HS-27A (cell line): ENCODE measurements around the gene SLC39A12.

Experiments used
- DNase-seq: peaks from one replicate; pipeline ENCODE4 v3.0.0-alpha.2; 2012; ENCODE audit warnings: low read depth, missing footprints

Gene SLC39A12

DNA sequence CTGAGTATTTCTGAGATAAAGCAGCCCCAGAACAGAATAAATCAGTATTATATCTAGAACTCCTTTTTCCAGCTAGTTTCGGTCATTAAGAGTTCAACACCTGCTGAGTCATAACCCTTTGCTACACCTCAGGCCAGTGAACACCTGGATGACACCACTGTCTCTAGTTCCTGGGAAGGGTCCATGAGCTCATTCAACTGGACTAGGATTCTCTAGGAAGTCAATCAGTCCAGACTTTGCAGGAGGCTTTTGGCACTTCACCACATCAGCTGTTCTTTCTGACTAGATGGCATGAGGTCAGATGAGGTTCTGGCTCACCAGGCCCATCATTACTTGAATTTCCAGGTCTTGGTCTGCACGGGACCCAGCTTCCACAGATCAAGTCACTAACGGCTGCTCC, 11.7 kb downstream of the SLC39A12 start:
- DNase-seq: no peak

DNA sequence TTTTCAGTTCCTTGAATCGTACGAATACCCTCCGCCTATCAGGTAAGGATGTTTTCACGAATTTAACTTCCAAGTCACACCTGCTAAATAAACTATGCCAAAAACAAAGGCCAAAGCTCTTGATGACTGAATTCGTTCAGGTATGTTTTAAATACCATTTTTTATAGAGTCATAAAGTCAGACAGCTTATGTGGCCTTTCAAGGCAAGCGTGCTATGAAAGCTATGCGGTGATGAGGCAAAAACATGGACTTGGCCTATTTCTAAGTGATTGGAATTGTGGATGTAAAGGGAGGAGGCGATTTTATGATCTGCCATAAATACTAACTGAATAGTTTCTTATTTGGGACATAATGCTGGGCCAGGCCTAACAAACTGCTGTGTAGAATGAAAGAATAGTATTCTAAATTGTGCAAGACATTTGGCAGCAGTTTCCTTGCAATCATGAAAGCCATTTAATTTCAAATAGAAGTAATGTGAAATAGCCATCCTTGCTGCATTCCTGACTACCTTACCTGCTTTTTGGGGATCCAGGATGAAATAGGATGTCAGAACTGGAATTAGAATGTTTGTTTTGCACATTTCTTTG, 14.0 kb downstream of the SLC39A12 start:
- DNase-seq: no peak

DNA sequence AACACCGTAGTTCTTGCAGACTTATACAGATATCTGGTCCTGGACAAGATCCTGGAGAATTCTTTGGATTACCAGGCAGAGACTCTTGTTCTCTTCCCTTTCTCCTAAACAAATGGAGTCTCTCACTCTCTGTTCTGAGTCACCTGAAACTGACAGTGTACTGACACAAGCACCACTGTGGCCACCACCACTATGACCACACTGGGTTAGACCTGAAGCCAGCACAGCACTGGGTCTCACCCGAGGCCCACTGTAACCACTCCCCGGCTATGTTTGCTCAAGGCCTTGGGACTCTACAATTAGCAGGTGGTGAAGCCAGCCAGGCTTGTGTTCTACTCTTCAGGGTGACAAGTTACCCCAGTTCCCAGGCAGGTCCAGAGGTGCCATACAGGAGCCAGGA, 22.8 kb downstream of the SLC39A12 start:
- DNase-seq: no peak

DNA sequence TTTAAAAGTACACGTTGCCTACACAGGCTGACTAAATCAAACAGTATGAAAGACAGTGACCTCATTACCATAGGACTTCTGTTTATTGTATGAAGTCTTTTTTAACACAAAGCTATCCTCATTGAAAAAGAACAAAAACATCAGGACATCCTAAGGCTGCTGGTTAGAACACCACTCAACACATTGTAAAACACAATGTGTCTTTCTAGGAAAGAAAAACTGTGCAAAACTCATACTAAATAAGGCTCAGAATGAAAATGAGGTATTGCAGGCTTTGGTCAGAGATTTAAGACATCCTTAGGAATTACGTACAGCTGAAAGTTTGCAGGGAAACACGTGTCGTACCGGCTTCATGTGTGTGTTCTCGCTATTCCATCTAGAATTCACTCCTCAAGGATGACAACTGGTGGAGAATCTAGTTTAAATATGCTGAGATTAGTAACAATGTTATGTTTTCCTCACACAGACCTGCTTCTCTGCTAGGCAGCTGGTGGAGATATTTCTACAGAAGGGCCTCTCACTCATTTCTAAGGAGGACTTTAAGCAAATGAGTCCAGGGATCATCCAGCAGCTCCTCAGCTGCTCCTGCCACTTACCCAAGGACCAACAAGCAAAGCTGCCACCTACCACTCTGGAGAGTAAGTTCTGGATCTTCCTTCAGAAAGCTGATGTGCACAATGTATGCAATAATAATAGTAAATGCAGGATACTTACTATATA, 29.3 kb downstream of the SLC39A12 start:
- DNase-seq: no peak

DNA sequence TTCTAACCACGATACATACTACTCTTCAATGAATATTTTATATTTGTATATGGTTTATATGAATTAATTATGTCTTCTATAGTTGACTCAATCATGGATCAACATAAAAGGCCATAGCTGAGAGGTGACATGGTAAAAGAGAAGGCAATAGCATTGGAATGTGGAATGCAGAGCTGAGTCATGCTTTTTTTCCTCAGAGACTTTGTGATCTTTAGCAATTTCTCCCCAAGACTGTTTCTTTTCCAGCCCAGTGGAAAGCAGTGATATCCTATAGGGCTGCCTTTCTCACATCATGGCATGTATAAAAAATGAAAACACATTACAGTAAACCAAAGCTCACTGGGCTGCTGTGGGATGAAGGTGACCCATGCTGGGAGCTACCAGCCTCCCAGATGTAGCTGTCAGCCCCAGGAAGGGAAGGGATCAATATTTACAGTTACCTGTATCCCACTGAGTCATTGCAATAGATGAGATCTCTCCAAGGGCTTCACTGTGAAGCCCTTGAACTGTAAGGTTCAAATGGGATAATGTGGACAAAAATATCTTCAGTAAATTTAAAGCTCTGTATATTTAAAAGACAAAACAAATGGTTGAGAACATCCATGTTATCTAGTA, 30.2 kb downstream of the SLC39A12 start:
- DNase-seq: peak; percentile 64

DNA sequence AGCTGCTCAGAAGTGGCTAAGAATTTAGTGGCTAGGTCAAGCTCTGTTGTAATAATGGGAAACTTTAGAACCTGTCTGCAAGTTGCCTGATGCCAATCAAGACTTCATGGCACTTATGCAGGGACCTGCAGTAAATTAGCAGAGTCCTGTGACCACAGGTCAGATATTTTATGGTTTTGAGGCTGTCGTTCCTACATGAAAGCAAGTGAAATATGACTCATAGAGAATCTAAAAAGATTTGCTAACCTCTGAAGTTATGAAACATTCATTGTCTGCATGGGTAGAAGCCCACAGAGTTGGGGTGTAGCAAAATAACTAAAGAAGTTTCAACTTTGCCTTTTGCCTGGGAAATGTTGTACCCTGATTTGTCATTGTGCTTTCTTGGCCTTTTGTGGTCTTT, 32.3 kb downstream of the SLC39A12 start:
- DNase-seq: no peak

DNA sequence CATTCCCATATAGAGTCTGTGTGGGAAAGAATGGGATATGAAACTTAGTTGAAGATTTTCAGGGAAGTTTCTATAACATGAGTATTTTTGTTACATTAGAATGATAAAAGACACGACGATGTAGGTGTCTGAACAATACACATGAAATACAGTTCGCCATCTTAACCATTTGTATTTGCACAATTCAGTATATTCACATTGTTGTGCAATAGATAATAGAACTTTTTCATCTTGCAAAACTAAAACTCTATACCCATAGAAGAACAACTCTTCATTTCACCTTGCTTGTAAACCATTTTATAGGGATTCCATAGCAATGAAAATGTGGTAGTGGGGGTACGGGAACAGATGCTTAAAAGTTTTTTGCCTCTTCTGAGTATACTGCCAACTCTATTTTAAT, 32.8 kb downstream of the SLC39A12 start:
- DNase-seq: no peak

DNA sequence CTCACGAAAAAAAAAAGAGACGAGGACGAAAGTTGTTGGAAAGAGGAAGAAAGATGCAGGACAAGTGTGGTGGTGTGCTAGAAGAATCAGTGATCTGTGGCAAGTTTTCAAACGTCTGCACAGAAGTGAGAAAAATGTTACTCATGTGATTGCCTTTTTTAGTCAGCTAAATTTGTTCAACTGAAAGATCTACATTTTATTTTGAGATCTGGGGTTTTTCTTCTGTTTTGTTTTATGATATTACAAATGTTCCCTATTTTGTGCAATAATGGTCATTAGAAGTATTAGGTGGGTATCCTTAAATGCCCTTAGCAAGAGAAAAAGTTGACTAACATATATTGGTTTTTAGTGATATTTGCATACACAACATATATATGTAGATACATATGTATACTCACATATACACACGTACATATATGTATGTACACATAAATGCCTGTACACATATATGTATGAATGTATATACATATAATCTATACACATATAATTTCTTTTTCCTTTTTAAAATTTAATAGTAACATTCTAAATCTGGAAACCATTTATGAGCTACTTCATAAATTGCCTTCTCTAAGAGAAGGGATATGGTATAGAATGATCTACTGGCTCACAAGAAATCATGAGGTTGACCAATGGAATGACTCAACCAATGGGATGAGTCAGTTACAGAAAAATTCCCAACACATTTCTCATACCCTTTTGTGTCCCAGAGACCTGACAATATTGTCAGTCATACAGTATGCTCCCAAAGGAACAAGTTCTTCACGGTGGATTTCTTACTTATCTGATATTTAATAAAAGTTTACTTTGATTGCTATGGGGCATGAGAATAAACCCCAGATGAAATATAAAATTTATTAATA, 38.4 kb downstream of the SLC39A12 start:
- DNase-seq: peak; percentile 77

DNA sequence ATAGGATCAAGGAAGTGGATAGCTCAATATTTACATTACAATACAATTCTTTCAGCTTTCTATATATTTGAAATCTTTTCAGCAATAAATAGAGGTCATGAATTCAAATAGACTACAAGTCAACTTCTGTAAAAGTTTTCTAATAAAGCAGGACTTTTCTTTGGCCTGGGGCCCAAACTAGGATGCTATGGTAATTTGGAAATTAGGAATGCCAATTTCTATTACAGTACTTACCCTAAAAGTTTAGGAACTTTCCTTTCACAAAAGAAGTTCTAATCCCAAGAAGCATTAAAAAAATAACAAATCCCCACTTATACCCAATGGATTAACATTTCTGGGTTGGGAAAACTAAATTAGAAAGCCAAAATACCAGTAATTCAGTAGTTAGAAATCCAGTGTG, 40.5 kb downstream of the SLC39A12 start:
- no peak for DNase-seq

DNA sequence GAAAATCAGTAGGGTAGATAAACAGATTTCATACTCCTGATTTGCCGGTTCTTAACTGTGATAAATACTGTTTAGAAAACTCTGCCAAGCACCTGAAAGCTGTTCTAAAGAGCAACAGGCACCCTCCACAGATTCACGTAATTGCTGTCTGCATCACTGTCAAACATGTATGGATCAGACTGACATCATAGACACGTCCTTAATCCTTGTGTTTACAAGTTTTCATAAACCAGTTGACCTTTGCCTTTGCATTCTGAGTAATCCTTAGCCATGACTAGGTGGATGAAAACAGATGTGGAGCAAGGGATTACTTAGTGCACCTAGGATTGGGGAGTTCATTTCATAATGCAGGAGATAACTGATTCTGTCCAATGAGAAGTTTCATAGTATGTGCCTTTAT, 41.6 kb downstream of the SLC39A12 start:
- DNase-seq: no peak

DNA sequence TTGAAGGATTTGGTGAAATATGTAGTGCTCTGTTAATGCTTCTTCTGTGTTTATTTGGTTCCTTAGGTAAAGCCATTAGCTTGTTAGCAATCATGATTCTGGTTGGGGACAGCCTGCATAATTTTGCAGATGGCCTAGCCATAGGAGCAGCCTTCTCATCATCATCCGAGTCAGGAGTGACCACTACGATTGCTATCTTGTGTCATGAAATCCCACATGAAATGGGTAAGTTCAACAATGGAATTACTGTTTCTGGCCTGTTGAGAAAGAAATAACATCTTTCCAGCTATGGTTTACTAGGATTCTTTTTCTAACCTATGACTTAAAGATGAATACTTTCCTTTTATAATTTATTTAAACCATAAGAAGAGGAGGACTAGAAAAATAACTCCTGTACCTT, 48.9 kb downstream of the SLC39A12 start:
- DNase-seq: no peak

DNA sequence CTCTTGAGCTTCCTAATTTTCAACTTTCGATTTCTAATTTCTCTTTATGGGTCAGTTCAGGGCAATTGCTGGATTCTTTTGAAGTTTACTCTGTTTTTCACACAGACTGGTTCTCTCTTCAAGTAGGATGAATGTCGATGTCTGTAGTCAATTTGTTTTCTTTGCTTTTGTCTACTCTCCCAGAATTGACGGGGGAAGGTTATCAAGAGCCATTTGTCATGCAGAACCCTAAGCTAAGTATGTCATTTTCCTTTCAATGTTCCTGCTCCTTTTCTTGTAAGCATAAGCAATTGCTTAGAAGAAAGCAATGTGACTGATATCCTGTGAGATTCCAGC, 53.7 kb downstream of the SLC39A12 start:
- no peak for DNase-seq

DNA sequence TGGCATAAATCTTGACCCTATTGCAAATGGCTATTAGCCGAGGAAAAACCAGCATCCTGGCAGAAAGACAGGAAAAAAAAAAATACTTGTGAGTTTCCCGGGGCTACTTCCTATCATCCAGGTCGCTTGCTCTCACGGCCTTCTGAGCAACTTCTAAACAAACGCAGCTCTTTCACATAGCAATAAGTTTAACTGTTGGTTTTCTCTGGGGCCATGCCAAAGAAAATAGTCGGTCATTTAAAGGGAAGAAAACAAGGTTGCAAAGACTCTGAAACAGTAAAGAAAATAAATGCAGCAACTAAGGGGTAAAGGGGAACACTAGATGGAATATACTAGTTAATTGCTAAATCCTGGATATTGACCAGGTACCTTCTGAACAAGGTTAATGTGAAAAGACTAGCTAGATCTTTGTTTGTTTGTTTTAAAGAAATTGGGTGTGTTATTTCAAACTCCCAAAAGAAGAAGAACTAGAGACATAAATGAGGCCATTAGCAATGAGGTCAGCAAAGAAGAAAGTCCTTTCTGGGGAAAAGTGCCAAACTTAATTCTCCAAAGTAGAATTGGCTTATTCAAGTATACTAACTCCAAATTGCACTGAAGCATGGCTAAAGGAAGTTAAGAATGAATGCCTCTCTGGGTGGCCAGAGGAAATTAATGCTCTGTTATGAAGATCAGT, 54.2 kb downstream of the SLC39A12 start:
- no peak for DNase-seq

DNA sequence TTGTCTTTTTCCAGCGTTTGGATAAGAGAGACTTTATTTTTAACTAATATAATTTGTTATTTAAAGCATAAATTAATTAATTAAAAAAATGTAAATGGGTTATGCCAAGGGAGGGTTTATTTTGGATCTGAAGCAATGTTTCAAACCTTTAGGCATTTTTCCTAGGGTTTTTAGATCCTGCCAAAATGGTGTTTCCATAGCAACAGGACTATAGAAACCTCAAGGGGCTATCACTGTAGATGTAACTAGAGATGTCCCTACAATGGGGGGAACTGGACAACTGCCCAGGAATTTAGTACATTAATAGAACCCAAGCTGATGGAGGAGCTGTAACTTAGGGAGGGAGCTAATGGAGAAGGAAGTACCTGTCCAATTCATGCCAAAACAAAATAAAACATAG, 57.3 kb downstream of the SLC39A12 start:
- no peak for DNase-seq

DNA sequence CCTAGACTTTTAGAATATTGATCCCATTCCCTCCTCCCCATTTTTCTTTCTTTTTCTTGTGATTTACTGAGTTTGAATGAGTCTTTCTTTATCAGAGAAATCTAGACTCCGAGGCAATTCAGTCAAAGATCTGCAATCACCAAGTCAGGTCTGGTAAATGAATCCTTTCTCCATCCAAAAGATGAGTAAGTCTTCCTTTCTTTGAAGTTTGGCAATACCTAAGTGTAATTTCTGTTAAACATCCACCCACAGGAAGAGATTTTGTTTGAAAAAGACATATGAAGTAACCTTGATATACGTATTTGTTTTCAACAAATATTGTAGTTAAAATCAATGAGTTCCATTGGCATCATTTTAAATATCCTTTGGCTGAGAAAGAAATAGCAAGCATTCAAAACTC, 58.3 kb downstream of the SLC39A12 start:
- no peak for DNase-seq

DNA sequence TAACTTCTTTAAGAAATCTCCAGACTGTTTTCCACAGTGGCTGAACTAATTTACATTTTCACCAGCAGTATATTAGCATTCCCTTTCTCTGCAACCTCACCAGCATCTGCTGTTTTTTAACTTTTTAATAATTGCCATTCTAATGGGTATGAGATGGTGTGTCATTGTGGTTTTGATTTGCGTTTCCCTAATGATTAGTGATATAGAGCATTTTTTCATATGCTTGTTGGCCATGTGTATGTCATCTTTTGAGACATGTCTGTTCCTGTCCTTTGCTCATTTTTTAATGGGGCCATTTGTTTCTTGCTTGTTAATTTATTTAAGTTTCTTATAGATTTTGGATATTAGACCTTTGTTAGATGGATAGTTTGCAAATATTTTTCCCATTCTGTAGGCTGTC, 68.8 kb downstream of the SLC39A12 start:
- DNase-seq: no peak

DNA sequence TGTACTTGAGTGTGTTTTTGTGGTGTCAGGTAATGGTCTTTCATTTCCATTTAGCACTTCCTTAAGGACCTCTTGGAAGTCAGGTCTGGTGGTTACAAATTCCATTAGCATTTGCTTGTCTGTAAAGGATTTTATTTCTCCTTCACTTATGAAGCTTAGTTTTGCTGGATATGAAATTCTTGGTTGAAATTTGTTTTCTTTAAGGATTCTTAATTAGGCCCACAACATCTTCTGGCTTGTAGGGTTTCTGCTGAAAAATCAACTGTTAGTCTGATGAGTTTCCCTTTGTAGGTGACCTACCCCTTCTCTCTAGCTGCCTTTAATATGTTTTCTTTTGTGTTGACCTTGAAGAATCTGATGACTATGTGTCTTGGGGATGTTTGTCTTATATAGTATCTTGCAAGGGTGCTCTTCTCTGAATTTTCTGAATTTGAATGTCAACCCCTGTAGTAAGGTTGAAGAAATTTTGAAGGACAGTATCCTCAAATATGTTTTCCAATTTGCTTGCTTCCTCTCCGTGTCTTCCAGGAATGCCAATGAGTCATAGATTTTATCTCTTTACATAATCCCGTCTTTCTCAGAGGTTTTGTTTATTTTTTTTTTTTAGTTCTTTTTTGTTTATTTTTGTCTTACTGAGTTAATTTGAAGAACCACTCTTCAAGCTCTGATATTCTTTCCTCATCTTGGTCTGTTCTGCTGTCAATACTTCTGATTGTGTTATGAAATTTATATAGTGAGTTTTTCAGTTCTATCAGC, 70.2 kb downstream of the SLC39A12 start:
- no peak for DNase-seq

DNA sequence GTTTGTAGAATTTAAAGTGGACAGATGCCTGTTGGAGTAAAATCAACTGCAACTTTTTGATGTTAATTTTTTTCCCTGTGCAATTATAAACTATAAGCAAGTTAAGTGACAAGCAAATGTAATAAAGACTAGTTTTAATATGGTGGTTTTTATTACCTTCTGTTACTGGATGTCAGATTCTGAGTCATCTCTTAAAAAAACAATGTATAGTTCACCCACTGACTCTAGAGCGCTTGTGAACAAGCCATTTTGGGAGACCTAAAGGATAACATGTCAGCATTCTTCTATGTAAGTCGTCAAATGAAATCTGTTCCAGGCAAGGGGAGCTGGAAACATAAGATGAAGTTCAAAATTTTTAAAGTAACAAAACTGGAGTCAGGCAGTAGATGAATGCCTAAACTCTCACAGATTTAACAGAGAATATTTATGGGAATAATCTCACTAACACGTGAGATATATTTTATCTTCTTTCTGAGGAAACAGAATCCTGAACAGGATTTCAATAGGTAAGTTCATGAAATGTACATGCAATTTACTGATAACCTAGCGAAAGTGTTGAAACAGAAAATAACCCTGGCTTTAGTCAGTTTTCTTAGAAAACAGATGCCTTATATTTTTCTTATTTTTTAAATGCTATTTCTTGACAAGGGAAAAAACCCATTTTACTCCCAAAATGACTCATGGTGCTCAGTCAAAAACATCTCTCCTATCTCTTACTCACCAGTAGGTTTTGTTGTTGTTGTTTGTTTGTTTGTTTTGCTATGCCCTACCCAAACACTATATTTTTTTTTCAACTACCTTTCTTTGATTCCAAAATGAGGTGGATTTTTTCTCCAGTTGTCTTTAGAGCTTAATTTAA, 91.7 kb downstream of the SLC39A12 start:
- DNase-seq: no peak

DNA sequence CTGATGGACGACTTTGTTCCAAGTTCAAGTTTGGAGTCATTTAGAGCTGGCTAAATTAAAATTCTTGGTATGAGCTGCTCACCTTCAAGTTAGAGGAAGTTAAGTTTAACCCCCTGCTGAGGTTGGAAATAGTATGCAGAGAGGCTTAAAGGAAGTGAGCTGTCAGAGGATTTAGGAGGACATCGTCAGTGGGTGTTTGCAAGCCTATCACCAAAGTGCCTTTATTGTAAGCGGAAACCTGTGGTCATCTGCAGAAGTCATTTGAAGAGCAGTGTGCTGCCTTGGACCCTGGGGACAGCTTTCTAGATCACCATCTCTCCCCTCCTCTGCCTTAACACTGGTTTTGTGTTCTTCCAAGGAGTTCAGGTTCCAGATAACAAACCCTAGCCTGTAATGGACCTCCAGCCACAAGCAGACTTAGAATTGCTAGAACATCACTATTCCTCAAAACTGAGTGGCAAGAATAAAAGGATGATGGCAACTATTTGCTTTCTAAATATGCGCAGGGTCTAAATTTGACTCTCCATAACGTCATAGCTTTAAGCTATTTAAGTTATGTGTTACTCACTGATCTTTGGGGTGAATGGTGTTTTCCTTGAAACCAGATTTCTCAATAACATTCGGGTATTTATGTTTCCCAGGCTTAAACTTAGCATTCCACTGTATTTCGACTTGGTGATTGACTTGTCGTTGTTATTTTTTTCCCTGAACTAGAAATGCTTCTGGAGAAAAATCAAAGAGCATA, 93.4 kb downstream of the SLC39A12 start:
- DNase-seq: peak; percentile 35

DNA sequence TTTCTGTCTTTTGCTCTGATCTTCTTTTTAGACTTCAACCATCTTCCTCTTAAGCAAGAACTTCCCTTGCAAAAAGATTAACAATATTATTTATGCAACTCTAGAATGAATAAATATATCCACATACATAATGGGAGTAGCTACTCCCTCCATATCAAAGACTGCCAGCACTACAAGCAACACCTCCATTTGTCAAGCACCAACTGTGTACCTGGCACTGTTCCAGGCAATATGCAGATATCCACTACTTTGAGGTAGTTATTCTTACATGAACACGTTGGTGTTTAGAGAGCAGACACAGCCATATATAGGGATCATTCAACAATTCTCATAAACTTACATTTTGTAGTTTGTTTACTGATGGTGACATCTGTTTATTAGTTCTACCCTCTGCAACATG, 104.9 kb downstream of the SLC39A12 start:
- no peak for DNase-seq
